Measurements from ENCODE around the gene LYPD4.

The LYPD4 gene

DNA sequence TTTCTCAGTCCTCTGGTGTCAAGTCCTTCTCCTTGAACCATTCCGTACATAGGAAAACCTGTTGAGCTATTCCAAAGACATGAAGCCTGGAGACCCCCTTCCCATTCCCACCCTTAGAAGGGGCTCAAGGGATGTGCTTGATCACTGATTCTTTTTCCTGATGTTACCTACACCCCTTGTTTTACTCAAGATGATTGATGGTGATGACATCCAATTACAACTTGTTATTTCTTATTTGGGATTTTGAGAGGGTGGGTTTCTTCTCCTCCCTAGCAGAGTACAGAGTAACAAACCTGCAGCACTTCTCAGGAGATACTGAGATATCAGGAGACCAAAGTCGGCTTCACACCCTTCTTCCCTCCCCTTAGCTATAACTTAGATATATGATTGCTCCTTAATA is 8.9 kb upstream of the LYPD4 start:
- no peak for DNase-seq (ENCODE audit: low read depth in 2 of 2, low spot score in 1 of 2)

DNA sequence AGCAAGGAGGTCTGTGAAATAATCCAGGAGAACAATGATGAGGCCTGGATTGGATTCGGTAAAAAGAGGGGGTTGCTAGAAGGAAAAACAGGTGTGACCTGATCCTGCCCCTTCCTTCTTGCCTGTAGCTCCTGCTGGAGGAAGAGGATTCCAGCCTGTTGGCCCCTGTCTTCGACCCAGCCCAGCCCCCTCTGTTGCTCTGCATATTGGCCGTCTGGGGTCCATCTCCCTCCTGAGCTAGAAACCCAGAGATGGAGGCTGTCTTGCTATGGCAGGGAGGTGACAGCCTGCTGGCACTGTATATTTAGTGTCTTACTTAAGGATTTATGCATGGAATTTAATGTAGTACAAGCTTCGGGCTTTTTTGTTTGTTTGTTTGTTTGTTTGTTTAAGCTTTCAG is 7.0 kb upstream of the LYPD4 start:
- no peak for DNase-seq (ENCODE audit: low read depth in 2 of 2, low spot score in 1 of 2)

DNA sequence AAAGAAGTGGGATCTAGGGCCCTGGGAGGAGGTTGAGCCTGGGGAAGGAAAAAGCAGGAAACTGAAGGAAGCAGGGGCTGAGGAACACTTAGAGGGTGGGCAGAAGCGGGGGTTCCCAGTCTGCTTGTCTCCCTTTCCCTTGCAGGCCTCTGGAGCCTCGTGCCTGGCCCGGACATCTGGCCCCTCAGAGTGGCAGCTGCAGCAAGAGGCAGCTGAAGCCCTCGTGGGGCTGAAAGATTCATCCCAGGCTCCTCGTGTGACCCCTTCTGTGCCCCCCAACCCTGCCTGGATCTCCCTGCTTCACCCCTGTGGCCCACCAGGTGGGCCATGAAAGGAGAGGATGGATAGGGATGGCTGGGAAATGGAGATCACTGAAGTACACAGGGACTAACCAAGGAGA is 5.9 kb upstream of the LYPD4 start:
- no peak for DNase-seq (ENCODE audit: low read depth in 2 of 2, low spot score in 1 of 2)

DNA sequence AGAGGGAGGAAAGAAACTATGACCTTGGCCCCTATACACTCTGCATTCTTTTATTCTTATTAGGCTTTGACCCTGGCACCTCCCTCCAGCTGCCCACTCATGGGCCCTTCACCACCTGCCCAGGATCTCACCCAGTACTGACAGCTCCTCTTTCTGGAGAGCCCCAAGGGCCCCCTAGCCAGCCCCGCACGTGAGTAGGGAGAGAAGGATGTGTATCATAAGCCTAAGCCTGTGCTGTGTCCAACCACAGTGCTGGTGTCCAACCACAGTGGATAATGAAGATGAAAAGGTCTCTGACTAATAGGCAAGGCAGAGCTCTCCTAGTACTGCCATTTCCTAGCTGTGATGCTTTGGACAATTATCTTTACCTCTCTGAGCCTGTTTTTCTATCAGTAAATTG is 4.6 kb upstream of the LYPD4 start:
- no peak for DNase-seq (ENCODE audit: low read depth in 2 of 2, low spot score in 1 of 2)

DNA sequence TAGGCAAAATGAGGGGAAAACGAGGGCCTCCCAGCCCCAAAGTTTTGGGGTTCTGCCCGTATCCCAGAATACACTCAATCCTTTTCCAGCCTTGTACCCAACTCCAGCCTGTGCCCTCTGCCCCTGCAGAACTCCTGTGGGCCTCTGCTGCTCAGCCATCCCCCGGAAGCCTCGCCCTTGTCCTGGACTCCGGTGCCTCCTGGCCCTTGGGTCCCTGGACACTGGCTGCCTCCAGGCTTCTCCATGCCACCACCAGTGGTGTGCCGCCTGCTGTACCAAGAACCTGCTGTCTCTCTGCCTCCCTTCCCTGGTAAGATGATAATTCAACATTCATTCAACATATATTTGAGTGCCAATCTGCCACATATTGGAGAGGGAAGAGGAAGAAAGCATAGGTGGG is 4.2 kb upstream of the LYPD4 start:
- no peak for DNase-seq (ENCODE audit: low read depth in 2 of 2, low spot score in 1 of 2)

DNA sequence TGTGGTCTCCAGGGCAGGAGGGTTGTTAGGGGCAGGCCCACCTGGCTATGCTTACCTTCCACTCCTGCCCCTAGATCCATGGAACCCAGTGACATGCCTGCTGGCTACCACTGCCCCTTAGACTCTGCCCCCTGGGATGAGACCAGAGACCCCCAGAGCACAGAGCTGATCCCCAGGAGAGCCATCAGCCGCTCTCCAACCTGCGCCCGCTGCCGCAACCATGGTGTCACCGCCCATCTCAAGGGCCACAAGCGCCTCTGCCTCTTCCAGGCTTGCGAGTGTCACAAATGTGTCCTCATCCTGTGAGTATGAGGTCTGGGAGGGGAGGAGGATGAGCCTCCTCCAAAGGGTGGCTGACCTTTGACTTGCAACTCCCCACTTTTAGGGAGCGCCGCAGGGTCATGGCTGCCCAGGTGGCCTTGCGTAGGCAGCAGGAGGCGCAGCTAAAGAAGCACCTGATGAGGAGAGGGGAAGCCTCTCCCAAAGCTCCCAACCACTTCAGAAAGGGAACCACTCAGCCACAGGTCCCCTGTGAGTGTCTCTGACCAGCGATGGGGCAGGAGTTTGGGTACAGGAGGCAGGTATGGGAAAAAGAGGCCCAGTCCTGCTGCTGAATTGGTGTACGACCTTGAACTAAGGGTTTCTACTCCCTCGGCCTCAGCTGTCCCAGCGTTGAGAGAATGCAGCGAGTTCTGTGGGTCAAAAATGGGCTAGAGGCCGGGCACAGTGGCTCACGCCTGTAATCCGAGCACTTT is 3.0 kb upstream of the LYPD4 start:
- no peak for DNase-seq (ENCODE audit: low read depth in 2 of 2, low spot score in 1 of 2)

DNA sequence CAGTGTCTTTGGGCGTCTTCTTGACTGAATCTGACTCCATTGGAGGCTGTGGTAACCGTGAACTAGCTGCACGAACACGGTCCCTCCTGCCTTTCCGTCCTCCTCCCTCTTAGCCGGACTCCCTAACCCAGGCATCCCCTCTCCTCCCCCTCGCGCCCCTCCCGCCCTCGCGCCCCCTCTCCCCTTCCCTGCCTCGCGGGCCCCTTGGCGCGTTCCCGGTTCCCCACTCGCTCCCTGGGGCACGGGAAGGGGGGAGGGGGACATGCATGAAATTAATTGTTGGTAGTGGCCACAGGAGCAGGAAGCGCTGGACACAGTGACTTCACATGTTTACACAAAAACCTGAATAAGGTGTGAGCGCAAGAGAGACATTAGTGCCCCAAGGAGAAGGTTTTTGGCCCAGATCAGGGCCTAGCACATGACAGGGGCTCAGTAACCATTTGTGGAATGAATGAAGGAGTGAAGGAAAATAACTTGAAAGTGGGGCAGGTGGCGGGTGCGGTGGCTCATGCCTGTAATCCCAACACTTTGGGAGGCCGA is 638 bp upstream of the LYPD4 start:
- DNase-seq (ENCODE audit: low read depth in 2 of 2, low spot score in 1 of 2) = no peak

DNA sequence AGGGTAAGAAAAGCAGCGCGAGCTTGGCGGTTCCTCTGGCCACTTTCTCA is 343 bp upstream of the LYPD4 start, which contains the start of gene DMRTC2:
Gene DMRTC2, plus strand, starts transcription at position 42 of the 50 bp plus-strand sequence. CDS start 2,387 bp downstream, outside the sequence.
- DNase-seq (ENCODE audit: low read depth in 2 of 2, low spot score in 1 of 2) = no peak

DNA sequence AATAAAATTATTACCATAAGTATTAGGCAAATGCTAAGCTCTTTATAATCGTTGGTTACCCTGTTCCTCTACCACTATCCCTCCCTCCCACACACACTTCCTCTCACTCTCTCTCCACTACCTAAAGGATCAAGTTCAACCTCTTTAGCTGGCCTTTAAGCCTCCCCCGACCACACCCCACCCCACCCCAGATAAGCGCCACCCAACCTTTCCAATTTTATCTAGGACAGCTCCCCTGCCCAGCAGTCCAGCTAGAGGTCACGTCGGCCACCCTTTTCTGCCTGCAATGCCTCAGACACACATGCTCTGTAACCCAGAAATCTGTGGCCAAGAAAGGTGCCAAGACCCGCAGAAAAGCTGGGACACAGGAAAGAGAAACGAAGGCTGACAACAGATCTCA is 1.1 kb downstream of the LYPD4 start:
- DNase-seq (ENCODE audit: low read depth in 2 of 2, low spot score in 1 of 2) = no peak

DNA sequence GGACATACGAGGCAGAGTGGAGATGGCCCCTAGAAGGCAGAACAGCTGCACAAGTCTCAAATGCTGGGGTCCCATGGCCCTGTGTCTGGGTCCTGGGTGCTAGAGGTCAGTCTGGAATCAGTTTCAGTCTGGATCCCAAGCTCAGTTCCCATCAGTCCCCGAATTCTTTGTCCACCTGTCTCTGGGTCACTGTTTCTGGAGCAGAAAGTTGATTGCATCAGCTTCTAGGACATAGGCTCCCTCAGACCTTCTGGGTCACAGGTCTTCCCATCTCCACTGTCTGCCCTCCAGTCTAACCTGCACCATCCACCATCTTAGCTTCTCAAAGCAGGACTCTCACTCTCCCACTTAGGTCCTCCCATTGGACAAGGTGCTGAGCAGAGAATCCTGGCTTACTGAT is 5.3 kb downstream of the LYPD4 start:
- DNase-seq (ENCODE audit: low read depth in 2 of 2, low spot score in 1 of 2) = no peak

DNA sequence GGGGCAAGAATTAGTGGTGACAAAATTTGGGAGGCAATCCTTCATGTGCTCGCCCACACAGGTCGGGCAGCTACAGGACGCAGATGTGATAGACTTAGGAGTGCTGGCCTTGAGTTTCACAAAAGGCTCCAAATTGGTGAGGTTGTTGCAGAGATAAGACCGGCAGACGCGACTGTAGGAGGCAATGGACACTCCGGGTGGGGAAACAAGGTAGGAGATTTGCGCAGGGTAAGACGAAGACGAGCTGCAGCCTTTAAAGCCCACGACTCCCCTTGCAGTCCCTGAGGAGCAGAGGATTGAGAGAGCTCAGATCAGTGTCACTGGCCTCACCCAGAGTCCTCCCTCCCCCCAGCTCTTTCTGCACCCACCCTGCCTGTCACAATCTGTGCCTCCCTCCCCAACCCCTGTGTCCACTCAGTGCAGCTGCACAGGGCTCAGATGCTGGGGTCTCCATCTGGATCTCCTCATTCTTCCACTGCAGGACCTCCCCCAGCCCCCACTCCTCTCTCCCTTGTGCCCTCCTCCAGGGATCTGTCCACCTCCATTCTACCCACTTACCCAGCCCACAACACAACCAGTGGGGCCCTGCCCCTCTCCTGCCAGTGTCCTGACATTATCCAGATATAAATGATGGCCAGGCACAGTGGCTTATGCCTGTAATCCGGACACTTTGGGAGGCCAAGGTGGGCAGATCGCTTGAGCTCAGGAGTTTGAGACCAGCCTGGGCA is 6.3 kb downstream of the LYPD4 start:
- DNase-seq (ENCODE audit: low read depth in 2 of 2, low spot score in 1 of 2) = no peak

DNA sequence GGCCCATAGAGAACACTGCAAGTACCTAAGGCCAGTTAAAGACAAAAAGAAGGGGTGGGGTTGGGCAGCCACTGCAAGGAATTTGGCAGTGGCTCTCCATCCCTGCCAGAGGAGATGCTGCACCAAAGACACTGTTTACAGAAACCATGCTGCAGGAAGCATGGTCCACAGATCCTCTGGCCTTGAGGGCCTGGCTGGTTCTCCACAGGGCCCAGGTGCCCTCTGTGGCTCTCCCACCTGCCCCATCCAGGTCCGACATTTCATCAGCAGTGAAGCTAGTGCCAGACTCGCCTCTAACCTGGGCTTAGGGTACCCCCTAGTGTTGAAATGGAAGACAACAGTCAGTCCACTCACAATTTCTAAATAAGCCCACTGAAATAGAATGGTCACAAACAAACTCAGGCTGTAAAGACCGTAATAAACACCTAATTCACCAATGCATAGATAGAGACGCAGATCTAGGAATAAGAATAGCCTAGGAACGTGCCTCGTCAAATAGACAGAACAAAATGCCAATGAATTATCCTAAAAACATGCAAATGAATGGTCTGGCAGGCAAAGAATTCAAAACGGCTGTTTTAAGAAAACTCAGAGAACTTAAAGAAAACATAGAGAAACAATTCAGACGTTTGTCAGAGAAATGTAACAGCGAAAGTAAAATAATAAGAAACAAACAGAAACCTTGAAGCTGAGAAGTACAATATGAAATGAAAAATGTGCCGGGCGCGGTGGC is 23.3 kb downstream of the LYPD4 start:
- DNase-seq (ENCODE audit: low read depth in 2 of 2, low spot score in 1 of 2) = no peak

DNA sequence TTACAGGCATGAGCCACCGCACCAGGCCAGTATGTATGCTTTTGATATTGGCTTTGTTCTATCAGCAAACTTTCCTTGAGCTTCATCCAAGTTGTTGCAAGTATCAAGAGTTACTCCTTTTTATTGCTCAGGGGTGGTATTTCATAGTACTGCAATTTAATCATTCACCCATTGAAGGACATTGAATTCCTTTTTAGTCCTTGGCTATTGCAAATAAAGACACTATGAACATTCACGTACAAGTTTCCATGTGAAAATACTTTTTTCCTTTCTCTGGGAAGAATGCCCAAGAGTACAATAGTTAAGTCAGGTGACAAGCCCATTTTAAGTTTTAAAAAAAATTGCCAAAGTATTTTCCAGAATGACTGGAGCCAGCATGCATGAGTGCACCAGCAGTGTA is 27.7 kb downstream of the LYPD4 start:
- DNase-seq (ENCODE audit: low read depth in 2 of 2, low spot score in 1 of 2) = no peak

DNA sequence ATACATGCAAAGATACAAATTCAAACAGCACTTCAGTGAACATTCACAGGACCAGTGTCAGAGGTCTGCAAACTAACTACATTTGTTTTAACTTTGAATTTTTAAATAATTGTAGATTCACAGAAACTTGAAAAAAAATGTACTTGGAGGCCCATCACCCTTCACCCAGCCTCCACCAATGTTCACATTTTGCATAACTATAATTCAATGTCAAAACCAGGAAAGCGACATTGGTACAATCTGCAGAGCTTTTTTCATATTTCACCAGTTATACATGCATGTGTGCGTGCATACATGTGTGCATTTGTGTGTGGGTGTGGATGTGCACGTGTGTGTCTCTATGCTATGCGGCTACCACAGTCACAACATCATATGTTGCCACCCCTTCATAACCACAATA is 29.2 kb downstream of the LYPD4 start:
- no peak for DNase-seq (ENCODE audit: low read depth in 2 of 2, low spot score in 1 of 2)

DNA sequence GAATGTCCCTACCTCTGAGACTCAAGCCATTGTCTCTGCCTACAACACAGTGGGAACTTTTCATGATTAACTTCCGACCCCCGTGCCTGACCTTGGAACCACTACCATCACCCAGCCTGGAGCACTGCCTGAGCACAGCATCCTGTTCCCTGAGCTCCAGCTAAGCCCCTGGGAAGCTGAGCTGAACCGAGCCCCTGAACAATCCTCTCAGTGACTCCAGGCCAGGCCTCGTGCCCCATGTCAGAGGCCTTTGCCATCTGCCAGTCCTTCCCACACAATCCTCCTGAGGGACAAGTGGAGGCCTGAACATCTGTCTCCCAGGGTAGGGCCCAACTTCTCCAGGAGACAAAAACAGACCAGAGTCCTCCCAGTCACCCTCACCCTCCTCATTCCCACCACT is 30.6 kb downstream of the LYPD4 start:
- DNase-seq (ENCODE audit: low read depth in 2 of 2, low spot score in 1 of 2) = no peak

DNA sequence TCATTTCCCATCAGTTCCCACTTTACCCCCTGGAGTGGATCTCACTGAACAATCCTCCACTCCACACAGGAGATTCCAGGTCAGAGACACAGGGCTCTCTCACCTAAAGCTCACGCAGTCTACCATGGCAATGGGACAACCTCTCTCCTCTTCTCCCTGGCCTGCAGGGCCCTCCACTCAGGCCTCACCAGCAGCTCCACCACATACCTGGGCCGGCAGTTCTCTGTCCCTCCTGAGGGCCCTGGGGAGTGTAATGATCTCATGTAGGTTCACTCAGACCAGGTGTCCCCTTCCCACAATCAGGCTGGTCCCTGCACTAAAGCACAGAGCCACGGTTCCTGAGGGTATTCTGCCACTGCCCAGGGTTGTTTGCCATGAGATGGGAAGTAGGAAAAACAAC is 32.5 kb downstream of the LYPD4 start:
- no peak for DNase-seq (ENCODE audit: low read depth in 2 of 2, low spot score in 1 of 2)

DNA sequence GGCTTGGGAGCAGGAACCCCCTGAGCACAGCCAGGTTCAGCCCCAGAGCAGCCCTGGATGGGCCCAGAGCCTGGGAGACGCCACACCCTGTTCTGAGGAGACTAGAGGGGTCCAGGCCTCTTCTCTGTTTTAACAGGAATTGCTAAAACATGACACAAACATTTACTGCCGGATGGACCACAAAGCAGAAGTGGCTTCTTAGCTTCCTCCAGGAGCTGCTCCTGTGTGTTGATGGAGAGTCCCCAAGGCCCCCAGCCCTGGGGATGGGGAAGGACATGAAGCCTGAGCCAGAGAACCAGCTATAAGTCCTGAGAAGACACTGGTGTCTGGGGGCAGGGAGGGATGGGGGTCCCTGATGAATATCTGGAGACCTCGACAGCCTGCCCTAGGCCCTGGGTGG is 33.4 kb downstream of the LYPD4 start:
- no peak for DNase-seq (ENCODE audit: low read depth in 2 of 2, low spot score in 1 of 2)

DNA sequence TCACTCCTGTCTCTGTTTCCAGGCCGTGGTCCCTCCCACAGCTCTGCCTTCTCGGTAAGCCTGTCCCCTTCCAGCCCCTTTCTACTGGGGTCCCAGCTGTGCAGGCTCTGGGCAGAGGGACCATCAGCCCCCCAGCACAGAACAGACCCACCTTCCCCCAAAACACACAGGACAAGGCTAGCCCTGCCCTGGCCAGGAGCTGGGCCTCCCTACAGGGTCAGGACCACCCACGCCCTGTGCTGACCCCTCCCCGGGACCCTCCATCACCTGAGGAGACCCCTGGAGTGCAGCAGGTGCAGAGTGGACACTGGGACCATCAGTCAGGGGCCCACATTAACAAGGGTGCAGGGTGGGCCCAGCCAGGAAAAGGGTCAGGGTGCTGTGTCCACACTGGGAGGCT is 34.2 kb downstream of the LYPD4 start:
- no peak for DNase-seq (ENCODE audit: low read depth in 2 of 2, low spot score in 1 of 2)

DNA sequence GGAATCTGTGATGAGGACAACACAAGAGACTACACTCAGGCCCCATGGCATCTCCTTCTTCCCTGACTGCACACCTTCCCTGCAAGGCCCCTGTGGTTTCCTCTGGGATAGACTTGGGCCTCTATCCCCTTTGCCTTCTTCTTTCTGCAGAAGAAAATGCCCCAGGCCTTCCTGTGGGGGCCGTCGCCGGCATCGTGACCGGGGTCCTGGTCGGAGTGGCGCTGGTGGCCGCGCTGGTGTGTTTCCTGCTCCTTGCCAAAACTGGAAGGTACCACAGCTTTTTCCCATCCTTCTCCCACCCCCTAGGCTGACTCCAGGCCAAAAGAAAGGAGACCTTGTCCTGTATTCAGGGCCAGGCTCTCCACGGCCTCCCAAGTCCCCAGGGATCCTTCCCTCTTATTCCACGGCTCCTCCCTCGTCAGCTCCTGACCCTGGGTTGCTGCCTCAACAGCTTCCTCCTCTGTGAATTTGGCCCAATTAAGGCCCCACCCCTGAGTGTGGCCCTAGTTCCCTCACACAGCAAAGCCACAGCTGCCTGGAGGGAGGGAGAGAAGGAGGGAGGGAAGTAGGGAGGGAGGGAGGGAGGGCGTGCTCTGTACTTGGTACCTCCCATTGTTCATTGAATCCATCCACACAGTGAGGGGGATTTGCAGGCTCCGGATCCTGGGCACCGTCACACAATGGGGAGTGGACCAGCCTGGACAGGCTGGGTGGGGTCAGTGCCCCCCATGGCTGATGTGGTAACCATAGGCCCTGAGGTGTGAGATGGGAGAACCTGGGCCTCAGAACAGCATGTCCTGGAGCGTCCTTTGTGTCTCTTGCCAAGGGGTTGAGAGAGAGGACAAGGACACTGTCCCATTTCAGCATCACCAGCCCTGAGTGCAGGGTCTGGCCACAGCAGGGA is 35.6 kb downstream of the LYPD4 start:
- DNase-seq (ENCODE audit: low read depth in 2 of 2, low spot score in 1 of 2) = no peak

DNA sequence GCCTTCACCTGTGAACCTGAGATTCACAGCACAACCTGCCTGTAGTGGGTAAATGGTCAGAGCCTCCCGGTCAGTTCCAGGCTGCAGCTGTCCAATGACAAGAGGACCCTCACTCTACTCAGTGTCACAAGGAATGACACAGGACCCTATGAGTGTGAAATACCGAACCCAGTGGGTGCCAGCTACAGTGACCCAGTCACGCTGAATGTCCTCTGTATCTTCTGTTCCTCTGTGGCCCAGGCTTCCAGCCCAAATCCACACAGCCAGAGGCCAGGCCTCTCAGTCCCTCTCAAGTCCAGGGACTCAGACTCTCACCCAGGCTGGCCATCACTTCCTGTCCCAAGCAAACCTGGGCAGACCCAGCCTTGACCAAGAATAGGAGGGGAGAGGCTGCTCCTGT is 37.3 kb downstream of the LYPD4 start:
- no peak for DNase-seq (ENCODE audit: low read depth in 2 of 2, low spot score in 1 of 2)

DNA sequence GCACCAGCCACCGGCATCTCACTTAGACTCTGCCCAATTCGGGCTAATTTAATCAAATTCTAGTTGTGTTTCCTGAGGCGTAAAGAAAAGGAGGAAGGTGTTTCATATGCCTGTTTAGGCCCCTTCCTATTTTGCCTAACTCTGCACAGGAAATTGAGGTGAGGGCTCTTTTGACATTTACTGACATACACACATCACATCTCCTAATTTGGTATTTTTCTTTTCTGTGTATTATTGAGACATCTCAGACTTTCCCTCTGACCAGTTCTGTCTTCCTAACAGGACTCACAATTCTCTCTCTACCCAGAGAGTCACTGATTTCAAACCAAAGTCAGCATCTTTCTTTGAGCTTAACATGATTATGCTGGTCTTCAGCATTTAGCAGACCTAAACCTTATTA is 40.1 kb downstream of the LYPD4 start:
- DNase-seq (ENCODE audit: low read depth in 2 of 2, low spot score in 1 of 2) = no peak

DNA sequence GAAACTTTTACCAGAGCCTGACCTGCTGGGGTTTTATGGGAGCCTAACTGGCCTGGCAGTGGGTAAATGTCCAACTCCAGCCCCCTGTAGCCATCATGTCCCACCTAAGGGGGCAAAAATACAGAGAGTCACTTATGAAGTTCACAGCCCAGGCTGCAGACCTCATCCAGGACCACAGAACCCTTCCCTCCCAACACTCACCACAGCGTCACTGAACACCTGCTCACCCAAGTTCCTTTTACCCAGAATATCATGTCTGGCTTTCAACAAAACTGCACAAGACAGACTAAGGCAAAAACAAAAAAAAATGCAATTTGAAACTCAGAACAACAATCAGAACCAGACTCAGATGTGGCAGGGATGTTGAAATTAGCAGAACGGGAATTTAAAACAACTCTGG is 41.7 kb downstream of the LYPD4 start:
- no peak for DNase-seq (ENCODE audit: low read depth in 2 of 2, low spot score in 1 of 2)

Measured in stimulated activated CD8-positive, alpha-beta memory T cell treated with anti-CD3 and anti-CD28 coated beads, Interleukin-4, amount 100 ng/mL, for 4 hours (primary cell).